Measurements from ENCODE around the gene TTC8. TPM values are rescaled to one million over a fixed set of nuclear protein-coding genes. Genes with fewer than 3 reads are reported as not detected.

TTC8 gene
- total RNA-seq, 1 experiment from 2014 or later: 9.2 TPM

GRCh38 chr14:88841741-88842140 lies 17.3 kb downstream of the TTC8 start:
- H4K8ac ChIP-seq (replicated peaks; ENCODE audit: insufficient read length, low read depth, low read length): no peak overlapping the region
- H3K23me2 ChIP-seq (ENCODE audit: insufficient read length, low read depth, low read length, poor library complexity, severe bottlenecking): no peaks in the 10 kb centered on the region
- no peak overlapping the region for H3K14ac ChIP-seq (ENCODE audit: insufficient read depth, low read length)
- no peaks in the 10 kb centered on the region for H3K27me3 Mint-ChIP-seq (ENCODE audit: low read depth)
- no peak overlapping the region for H4K91ac ChIP-seq (ENCODE audit: insufficient read length, low read depth, low read length)
- H2BK120ac ChIP-seq (ENCODE audit: low read depth, low read length, poor library complexity, severe bottlenecking): no peak overlapping the region
- no peak overlapping the region for H3K18ac ChIP-seq (ENCODE audit: insufficient read length, low read depth, low read length)
- H3K27me3 ChIP-seq (ENCODE audit: insufficient read depth, low read length): no peaks in the 10 kb centered on the region
- H3K79me1 ChIP-seq (ENCODE audit: insufficient read depth, low read depth, low read length, poor library complexity, severe bottlenecking): no peaks in the 10 kb centered on the region
- no peaks in the 10 kb centered on the region for H3K4me1 ChIP-seq (ENCODE audit: insufficient read depth, low read length)
- no peak overlapping the region for H3K23ac ChIP-seq (ENCODE audit: insufficient read length, low read depth, low read length)
- no peak overlapping the region for H3K4me3 Mint-ChIP-seq
- TF ChIP-seq, protein P1, sequence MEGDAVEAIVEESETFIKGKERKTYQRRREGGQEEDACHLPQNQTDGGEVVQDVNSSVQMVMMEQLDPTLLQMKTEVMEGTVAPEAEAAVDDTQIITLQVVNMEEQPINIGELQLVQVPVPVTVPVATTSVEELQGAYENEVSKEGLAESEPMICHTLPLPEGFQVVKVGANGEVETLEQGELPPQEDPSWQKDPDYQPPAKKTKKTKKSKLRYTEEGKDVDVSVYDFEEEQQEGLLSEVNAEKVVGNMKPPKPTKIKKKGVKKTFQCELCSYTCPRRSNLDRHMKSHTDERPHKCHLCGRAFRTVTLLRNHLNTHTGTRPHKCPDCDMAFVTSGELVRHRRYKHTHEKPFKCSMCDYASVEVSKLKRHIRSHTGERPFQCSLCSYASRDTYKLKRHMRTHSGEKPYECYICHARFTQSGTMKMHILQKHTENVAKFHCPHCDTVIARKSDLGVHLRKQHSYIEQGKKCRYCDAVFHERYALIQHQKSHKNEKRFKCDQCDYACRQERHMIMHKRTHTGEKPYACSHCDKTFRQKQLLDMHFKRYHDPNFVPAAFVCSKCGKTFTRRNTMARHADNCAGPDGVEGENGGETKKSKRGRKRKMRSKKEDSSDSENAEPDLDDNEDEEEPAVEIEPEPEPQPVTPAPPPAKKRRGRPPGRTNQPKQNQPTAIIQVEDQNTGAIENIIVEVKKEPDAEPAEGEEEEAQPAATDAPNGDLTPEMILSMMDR (conservative IDR thresholded peaks at IDR 0.05): no peak
- H3K27ac Mint-ChIP-seq: peak overlapping the region in 2 of 3 experiments; percentile 25 to 86; a peak in 4 of 7 replicates
- H3K27ac ChIP-seq (ENCODE audit: insufficient read length, low read depth, low read length): no peak overlapping the region
- H3K79me2 ChIP-seq (ENCODE audit: insufficient read depth, low read length): no peaks in the 10 kb centered on the region
- H2BK5ac ChIP-seq (ENCODE audit: insufficient read length, low read length): no peak overlapping the region
- H4K20me1 ChIP-seq (ENCODE audit: control insufficient read depth, insufficient read depth, insufficient read length): no peaks in the 10 kb centered on the region
- DNase-seq: no peak
- H3K4ac ChIP-seq (ENCODE audit: low read depth, low read length): no peak overlapping the region
- no peaks in the 10 kb centered on the region for H3K9me3 ChIP-seq (ENCODE audit: control insufficient read depth, low read depth, low read length)
- no peak overlapping the region for H2AFZ ChIP-seq (ENCODE audit: low read length)
- H2BK12ac ChIP-seq (ENCODE audit: insufficient read length, low read depth, low read length): no peak overlapping the region
- no peak overlapping the region for H3T11ph ChIP-seq (ENCODE audit: low read length)
- no peaks in the 10 kb centered on the region for H3K9me3 Mint-ChIP-seq
- H4K5ac ChIP-seq (ENCODE audit: insufficient read length, low read depth, low read length): no peak overlapping the region
- no peak overlapping the region for H3K4me2 ChIP-seq (ENCODE audit: insufficient read depth, insufficient read length, low read length)
- H3K56ac ChIP-seq (ENCODE audit: insufficient read length, low read depth, low read length): no peak overlapping the region
- no peak overlapping the region for H3K9ac ChIP-seq (ENCODE audit: extremely low read depth, insufficient read length, low read length)
- H2BK20ac ChIP-seq (ENCODE audit: low read depth, low read length, poor library complexity, severe bottlenecking): no peak overlapping the region
- H2AK5ac ChIP-seq (ENCODE audit: insufficient read length, low read length): no peak overlapping the region
- H3K4me1 Mint-ChIP-seq: peaks cover 3 to 10% of the 10 kb centered on the region in 2 experiments; a peak in 2 of 4 replicates
- H2BK15ac ChIP-seq (ENCODE audit: low read depth, low read length): no peak overlapping the region
- no CpG with 5 or more reads among the region's 1 CpG for WGBS (ENCODE audit: extremely low coverage, insufficient read length, low lambda C conversion rate)
- no peaks in the 10 kb centered on the region; a peak in 2 of 7 replicates for H3K36me3 Mint-ChIP-seq (ENCODE audit: insufficient read depth in 1 of 3, low read depth in 3 of 3)

Data from H9 (cell line).